ENCODE results near the gene CHRNB4.
"Not testable (repeated sequence)": the region's sequence is repeated elsewhere in the genome, so short reads cannot be mapped to it uniquely, and the experiment has no call there.

CHRNB4 gene, protein sequence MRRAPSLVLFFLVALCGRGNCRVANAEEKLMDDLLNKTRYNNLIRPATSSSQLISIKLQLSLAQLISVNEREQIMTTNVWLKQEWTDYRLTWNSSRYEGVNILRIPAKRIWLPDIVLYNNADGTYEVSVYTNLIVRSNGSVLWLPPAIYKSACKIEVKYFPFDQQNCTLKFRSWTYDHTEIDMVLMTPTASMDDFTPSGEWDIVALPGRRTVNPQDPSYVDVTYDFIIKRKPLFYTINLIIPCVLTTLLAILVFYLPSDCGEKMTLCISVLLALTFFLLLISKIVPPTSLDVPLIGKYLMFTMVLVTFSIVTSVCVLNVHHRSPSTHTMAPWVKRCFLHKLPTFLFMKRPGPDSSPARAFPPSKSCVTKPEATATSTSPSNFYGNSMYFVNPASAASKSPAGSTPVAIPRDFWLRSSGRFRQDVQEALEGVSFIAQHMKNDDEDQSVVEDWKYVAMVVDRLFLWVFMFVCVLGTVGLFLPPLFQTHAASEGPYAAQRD

DNA sequence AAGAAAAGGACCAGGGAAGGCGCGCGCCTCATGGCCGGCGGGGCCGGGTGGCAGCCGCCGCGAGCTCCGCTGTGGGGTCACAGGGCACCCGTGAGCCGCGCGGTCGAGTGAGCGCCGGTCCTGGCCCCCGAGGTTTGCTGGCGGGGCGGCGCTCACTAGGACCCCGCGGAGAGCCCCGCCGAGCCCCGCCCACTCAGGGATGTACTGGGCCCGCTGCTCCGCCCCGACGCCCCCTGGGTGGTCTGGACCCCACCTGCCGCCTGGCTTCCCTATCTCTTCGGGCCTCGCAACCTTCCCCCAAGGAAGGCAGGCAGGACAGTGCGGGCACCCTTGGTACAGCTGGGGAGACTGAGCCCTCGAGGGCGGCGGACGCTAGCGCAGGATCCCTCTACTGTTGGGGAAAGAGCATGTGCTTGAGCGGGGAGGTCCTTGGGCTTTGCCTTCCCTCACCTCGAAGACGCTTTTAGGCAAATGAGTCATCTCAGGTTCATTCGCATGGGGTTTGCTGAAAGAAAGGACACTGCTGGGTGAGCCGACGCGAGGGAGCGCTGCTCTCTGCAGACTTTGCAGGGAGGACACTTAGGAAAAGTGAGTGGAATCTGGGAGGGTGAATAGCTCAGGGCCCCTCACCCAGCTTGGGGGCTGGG, at the start of gene CHRNB4:
Gene CHRNB4, minus strand, starts transcription at position 109 of the 647 bp plus-strand sequence. Its CDS starts 77 bp downstream, at position 32.
- no peak for DNase-seq

DNA sequence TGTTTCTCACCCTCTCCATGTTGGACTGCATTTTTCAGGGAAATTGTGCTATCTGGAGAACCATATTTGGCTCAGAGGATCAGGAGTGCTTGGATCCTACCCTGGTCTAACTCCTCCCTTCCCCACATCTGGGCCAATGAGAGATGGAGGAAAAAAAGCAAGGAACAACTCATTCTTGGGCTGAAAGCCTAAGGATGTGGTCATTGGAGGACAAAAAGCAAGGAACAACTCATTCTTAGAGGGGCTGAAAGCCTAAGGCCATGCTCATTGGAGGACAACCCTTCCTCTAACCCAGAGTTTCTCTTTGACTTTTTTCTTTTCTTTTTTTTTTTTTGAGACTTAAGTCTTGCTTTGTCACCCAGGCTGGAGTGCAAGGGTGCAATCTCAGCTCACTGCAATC, 48.6 kb upstream of the CHRNB4 start:
- no peak for DNase-seq

DNA sequence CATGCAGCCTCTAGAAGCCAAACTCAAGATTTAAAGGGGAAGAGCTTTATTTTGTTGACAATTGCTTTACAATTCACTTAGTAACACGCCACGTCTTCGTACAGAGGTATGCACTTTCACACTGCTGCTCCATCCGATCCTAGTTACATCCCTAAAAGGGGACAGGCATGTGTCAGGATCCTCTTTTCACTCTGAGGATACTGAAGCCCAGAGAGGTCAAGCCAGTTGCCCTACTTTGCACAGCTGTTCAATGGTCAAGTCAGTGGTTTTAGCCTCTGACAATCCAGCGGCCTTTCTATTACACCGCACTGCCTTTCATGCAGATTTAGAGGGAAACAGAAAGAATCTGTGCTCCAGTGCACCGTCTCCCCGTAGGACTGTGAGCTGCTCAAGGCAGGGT, 44.9 kb upstream of the CHRNB4 start:
- DNase-seq: no peak

DNA sequence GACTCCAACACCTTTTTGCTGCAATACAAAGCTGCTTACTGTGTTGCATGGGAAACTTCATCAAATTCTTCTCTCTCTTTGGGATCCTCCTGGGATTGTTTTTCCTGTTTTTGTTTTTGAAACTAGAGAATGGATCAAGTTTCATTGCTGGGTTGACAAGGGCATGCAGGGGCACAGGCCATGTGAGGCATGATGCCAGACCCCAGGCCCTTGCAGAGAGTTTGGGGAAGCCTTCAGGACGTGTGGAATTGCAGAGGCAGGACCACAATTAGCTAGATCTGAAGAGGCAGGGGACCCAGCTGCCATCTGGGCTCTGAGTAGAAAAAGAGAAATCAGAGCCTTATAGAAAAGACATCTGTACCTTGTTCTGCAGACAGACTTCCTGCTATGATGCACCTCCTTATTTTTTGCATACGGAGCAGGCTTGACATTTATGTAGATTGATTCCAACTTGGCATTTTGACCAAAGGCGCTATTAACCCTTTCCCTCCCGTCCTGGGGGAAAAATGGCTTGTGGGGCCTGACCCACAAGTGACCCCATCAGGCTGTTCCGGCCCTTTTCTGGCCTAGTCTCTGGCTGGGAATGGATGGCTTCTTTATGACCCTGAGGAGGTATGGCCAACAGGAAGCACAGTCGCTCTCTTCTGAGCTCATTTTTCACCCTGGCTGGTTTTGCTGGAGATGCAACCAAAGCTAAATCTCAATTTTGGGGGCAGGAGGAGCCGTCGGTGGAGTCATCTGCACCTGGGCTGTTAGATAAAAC, 44.3 kb upstream of the CHRNB4 start:
- no peak for DNase-seq

GRCh38 chr15:78684657-78685056, 43.6 kb upstream of the CHRNB4 start:
- DNase-seq: no peak

DNA sequence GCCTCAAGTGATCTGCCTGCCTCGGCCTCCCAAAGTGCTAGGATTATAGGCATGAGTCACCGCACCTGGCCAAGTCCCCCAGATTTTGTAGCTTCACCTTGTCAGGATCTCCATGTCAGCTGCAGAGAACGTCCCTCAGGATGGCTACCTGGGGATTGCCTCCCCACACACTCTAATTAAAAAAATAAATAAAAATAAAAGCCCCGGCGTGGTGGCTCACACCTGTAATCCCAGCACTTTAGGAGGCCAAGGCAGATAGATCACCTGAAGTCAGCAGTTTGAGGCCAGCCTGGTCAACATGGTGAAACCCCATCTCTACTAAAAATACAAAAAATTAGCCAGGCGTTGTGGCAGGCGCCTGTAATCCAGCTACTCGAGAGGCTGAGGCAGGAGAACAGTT, 42.6 kb upstream of the CHRNB4 start:
- not testable (repeated sequence) for DNase-seq

- DNase-seq: no peak
Observed at GRCh38 chr15:78682693-78683410, 41.8 kb upstream of the CHRNB4 start.

DNA sequence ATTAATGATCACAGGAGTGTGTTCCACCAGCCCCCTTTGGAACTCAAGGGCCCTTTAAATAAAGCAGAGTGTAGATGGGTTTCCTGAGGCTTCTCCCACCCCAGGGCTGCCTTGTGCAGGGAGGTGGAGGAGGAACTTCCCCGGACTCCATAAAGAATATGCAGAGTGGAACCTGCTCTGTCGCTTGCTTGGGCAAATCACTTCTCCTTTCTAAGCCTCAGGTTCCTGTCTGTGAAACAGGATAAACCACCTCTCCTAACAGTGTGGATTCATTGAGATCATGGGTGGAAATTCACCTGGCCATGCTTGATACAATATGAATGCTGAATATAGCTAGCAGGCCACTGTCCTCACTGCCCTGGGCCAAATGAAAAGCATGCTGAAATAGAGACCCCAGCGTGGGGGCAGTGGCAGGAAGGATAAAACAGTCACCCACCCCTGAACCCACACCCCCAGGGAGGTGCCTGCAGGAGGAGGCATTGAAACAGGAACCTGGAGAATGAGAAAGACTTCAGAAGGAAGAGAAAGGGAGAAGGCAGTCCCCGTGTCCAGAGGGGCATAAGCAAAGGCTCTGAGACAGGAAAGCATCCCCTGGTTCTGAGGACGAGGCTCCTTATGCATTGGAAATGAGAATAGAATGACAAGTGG, 41.1 kb upstream of the CHRNB4 start:
- no peak for DNase-seq

GRCh38 chr15:78681281-78682003, 40.4 kb upstream of the CHRNB4 start:
- DNase-seq: no peak

GRCh38 chr15:78680431-78681075, 39.5 kb upstream of the CHRNB4 start:
- DNase-seq: no peak

GRCh38 chr15:78679089-78679511, 38.1 kb upstream of the CHRNB4 start:
- no peak for DNase-seq

GRCh38 chr15:78676424-78677110, 35.6 kb upstream of the CHRNB4 start:
- no peak for DNase-seq

DNA sequence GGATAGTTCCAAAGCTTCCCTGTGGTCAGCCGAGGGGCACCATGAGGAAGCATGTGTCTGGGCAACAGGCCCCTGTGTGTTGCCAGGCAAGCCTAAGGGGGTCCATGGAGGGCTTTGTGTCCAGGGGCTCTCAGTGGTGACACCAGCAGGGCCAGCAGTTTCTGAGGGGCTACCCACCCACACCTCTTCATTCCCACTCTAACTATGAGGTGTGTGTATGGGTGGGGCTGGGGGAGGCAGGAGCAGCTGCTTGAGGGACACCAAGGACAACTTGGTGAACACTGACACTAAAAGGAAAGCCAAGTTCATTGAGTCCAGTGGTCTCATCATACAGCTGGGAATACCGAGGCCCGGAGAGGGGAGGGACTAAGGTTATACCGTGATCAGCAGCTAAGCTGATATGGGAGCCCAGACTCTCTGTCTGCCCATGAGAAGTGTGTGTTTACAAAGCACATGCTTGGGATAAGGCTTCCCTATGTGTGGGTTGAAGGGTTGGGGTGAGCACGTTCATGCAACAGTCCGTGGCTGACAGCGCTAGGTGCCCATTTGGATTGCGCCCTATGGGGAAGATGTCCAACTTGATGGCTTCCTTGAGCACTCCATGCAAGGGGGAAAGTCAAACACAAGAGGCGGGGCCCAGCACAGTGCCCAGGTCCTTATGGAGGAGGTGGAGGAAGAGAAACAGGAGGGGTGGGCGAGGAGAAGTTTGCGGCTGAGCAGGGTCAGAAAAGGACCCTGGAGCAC, 34.8 kb upstream of the CHRNB4 start:
- no peak for DNase-seq

DNA sequence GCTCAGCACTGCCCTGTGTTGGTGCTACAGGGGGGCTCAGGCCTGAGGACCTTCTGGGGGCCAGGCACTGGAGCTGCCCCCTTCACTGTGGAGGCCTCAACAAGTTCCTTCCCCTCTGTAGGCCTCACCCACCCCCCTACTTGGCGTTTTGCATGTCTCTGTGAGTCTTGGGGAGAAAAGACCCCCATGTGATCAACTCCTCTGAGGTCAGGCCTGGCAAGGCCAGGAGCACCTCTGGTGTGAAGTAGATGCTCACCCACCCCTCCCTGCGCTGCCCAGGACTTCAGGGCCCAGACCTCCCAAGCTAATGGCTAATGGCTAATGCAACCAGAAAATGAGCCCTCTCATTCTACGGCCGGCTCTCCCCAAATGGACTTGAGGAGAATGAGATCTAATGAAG, 34.2 kb upstream of the CHRNB4 start:
- DNase-seq: no peak

DNA sequence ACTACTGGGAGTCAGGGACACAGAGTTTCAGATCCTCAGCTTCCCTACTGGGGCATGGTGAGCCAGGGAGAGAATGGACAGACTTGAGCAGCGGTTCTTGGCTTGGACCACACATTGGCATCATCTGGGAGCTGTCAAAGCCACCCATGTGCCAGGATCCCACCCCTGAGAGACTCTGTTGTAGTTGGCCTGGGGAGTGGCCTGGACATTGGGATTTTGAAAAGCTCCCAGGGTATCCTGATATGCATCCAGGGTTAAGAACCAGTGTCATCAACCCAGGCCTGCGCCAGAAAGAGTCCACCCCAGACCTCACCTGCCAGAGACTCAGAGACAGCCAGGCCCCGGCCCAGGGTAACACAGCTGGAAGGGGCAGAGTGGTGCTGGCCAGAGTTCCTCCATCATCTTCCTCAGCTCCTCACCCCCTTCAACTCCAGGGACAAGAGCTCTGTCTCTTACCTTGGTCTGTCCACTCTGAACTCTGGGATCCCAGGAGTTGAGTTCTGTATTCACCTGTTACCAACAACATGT, 33.0 kb upstream of the CHRNB4 start:
- no peak for DNase-seq

DNA sequence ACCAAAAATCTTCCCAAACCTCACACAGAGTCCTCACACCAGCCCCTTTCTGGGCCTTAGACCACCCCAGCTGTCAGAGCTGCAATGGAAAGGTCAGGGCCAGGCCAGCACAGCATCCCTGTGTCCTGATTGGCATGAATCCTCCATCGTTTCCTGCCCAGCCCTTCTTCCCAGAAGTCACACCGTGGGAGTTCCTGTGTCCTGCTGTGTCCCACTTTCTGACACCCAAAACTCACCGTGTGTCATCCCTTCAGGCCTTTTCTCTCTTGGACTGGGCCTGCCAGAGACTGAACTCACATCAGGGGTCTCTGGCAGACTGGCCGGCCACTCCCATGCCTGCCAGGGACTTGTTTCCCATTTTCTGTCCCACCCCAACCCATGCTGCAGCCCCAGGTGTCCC, 32.5 kb upstream of the CHRNB4 start:
- no peak for DNase-seq

DNA sequence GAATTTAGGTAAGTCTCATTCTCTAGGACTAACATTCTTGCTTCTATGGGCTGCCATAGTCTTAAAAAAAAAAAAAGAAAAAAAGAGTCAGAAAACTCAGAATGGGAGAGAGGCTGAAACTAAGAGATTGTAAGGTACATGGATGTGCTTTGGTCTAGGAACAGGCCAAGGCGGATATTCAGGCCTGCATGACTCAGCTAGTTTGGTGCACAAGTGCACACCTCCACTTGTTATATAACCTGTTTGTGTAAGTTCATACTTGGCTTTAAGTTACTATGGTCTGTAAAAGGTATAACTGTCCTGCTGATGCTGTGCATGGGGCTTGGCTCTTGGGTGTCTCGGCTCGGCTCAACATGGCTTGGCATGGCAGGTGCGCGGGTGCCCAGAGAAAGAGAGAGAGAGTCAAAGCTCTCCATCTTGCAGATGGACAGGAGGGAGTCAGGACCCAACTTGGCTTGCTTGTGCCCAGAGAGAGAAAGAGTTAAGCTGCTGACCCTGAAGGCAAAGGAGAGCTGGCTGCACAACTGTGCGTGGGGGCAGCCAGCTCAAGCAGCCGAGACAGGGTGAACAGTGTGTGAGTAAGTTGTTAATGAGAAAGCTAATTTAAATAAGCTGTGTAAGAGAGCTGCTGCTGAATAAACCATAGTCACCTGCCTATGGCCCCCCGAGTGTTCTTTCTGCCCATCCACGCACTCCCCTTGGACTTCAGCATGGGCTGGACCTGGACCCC, 31.4 kb upstream of the CHRNB4 start:
- DNase-seq: no peak

DNA sequence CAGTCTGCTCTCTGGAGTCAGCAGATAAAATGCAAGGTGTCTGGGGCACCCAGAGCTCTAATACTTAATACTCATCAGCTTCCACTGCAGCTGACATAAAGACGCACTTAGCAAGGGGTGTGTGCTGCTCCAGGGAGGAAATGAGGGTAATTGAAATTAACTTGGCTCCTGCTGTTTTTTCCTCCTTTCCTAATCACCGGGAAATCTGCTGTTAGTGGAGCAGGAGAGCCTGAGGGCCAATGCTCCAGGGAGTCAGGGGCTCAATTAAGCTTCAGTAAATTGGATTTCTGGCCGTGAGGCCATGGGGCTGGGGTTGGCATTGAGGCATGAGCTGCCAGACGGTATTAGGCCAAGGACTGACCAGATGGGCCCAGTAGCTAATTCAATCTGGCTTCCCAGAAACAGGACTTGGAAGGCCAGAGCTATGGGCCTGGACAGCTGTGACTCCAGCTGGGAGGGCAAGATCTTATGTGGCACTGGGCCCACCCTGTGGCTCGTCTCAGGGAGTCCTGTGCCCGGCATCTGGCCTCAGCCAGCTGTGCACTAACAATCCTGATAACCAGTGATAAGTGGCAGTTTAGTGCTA, 30.7 kb upstream of the CHRNB4 start:
- no peak for DNase-seq

All from activated CD4-positive, alpha-beta T cell treated with anti-CD3 and anti-CD28 coated beads for 4 hours (primary cell).